DND-41 (cell line): ENCODE results near the gene NDUFA13.

Source experiments
- ATAC-seq: fragments of 200-7000 bp; cut with Tn5 transposase; 3 replicates; pipeline ENCODE4 v1.9.1; 2021; ENCODE audit warnings: low read depth; ENCODE audit not compliant: insufficient read depth
- DNase-seq: peaks from one replicate; pipeline ENCODE4 v3.0.0-alpha.2; 2020
- H2AFZ ChIP-seq: 2 replicates; pipeline ENCODE4 v1.6.0; 2012; ENCODE audit warnings: low read depth, low read length
- H3K27ac ChIP-seq: 2 replicates; pipeline ENCODE4 v1.5.1; 2012; ENCODE audit warnings: low read length, inconsistent platforms
- H3K27me3 ChIP-seq: fragments of 200-600 bp; sonication (generic); 2 replicates; pipeline ENCODE4 v1.6.0; 2012; ENCODE audit warnings: low read length, mild to moderate bottlenecking, inconsistent platforms; ENCODE audit not compliant: insufficient read depth, poor library complexity
- H3K36me3 ChIP-seq: 2 replicates; pipeline ENCODE4 v1.5.1; 2012; ENCODE audit warnings: low read length, inconsistent platforms; ENCODE audit not compliant: insufficient read depth
- H3K4me1 ChIP-seq: 2 replicates; pipeline ENCODE4 v1.5.1; 2012; ENCODE audit warnings: mild to moderate bottlenecking, low read length; ENCODE audit not compliant: insufficient read depth
- H3K4me2 ChIP-seq: 2 replicates; pipeline ENCODE4 v1.6.0; 2012; ENCODE audit warnings: mild to moderate bottlenecking, moderate library complexity, low read length, inconsistent platforms; ENCODE audit not compliant: insufficient read depth
- H3K4me3 ChIP-seq, 2 experiments: fragments of 200-600 bp in 1 of 2; shearing (Covaris generic) in 1 of 2; 2 replicates each; pipeline ENCODE4 v1.5.1; 2012 to 2016; ENCODE audit warnings: inconsistent platforms in 2 of 2, low read length in 2 of 2, mild to moderate bottlenecking in 2 of 2, low read depth in 1 of 2, moderate library complexity in 1 of 2
- H3K79me2 ChIP-seq: 2 replicates; pipeline ENCODE4 v1.6.0; 2012; ENCODE audit warnings: low read length, inconsistent platforms; ENCODE audit not compliant: insufficient read depth
- H3K9ac ChIP-seq: 2 replicates; pipeline ENCODE4 v1.6.0; 2012; ENCODE audit warnings: low read depth, mild to moderate bottlenecking, inconsistent platforms, low read length, moderate library complexity
- H3K9me3 ChIP-seq: 2 replicates; pipeline ENCODE4 v1.5.1; 2012; ENCODE audit warnings: low read length, moderate library complexity, mild to moderate bottlenecking, inconsistent platforms; ENCODE audit not compliant: insufficient read depth, severe bottlenecking
- H4K20me1 ChIP-seq: 2 replicates; pipeline ENCODE4 v1.6.0; 2012; ENCODE audit warnings: low read length; ENCODE audit not compliant: insufficient read depth
- CTCF ChIP-seq: IDR thresholded peaks from 2 replicates; pipeline ENCODE4 v1.5.1; 2012; ENCODE audit warnings: borderline replicate concordance, low read length, moderate library complexity, mild to moderate bottlenecking; ENCODE audit not compliant: poor library complexity, severe bottlenecking; ENCODE audit errors: extremely low read depth
- EZH2 ChIP-seq: IDR thresholded peaks from 3 replicates; pipeline ENCODE4 v1.6.1; 2012; ENCODE audit warnings: borderline replicate concordance, low read depth, mild to moderate bottlenecking, moderate library complexity, low read length, inconsistent platforms; ENCODE audit not compliant: severe bottlenecking

NDUFA13 gene

GRCh38 chr19:19558636-19559035 lies 42.6 kb downstream of the NDUFA13 start:
- H3K4me2 ChIP-seq = no peak overlapping the region

GRCh38 chr19:19559931-19560330 lies 43.9 kb downstream of the NDUFA13 start:
- Histone ChIP-seq H2AFZ (no peak overlapping the region), H3K9ac (no peak overlapping the region), H3K27ac (no peak overlapping the region), H3K27me3 (no peaks in the 10 kb centered on the region), H3K4me1 (no peaks in the 10 kb centered on the region), H3K4me3 (no peak overlapping the region), H3K36me3 (peaks cover 10% of the 10 kb centered on the region), H4K20me1 (no peaks in the 10 kb centered on the region), H3K9me3 (no peaks in the 10 kb centered on the region), H3K79me2 (no peaks in the 10 kb centered on the region), H3K4me2 (no peak overlapping the region)
- no peak for DNase-seq
- TF ChIP-seq EZH2 (no peak), CTCF (no peak)
- ATAC-seq = no peak

More at GRCh38 chr19:19558636-19559035, 42.6 kb downstream of the NDUFA13 start:
- Histone ChIP-seq H3K9ac (no peak overlapping the region), H4K20me1 (no peaks in the 10 kb centered on the region), H3K79me2 (no peaks in the 10 kb centered on the region), H2AFZ (no peak overlapping the region), H3K9me3 (no peaks in the 10 kb centered on the region), H3K27ac (no peak overlapping the region), H3K27me3 (no peaks in the 10 kb centered on the region), H3K4me1 (no peaks in the 10 kb centered on the region), H3K36me3 (peaks cover 5% of the 10 kb centered on the region; the same call in 1 of the 2 replicates), H3K4me3 (no peak overlapping the region)
- no peak for DNase-seq
- ATAC-seq = no peak
- TF ChIP-seq CTCF (no peak), EZH2 (no peak)

- TF ChIP-seq CTCF = no peak
- no peaks in the 10 kb centered on the region for H4K20me1 ChIP-seq
Measured at GRCh38 chr19:19561946-19562664, 46.1 kb downstream of the NDUFA13 start.

More at GRCh38 chr19:19561946-19562664, 46.1 kb downstream of the NDUFA13 start:
- no peaks in the 10 kb centered on the region for H3K79me2 ChIP-seq
- no peak overlapping the region for H3K4me2 ChIP-seq
- no peak overlapping the region for H2AFZ ChIP-seq
- no peaks in the 10 kb centered on the region for H3K27me3 ChIP-seq
- H3K4me1 ChIP-seq = no peaks in the 10 kb centered on the region
- H3K9ac ChIP-seq = no peak overlapping the region
- H3K36me3 ChIP-seq = peaks cover 14% of the 10 kb centered on the region
- ATAC-seq = no peak
- H3K27ac ChIP-seq = no peak overlapping the region
- DNase-seq = no peak
- no peak overlapping the region for H3K4me3 ChIP-seq
- no peaks in the 10 kb centered on the region for H3K9me3 ChIP-seq
